Jurkat, Clone E6-1 (cell line): ENCODE data around the gene KLHDC2. TPM values are rescaled to one million over a fixed set of nuclear protein-coding genes. Genes with fewer than 3 reads are reported as not detected.
A peak's percentile ranks its signal among the peaks of the same experiment; 100 is the strongest.
"Not testable (repeated sequence)": the region's sequence is repeated elsewhere in the genome, so short reads cannot be mapped to it uniquely, and the experiment has no call there.

Source experiments
- DNase-seq: peaks from one replicate; pipeline ENCODE4 v3.0.0-alpha.2; 2011; ENCODE audit warnings: low read depth, low spot score
- H3K4me3 ChIP-seq: 2 replicates; pipeline ENCODE4 v1.5.1; 2011; ENCODE audit warnings: mild to moderate bottlenecking, low read length, control low read depth, moderate library complexity
- polyA plus RNA-seq: library from polyadenylated mRNA; unstranded; fragments of >200 nt; gene quantifications from one replicate; pipeline ENCODE4 v1.2.1, GENCODE V29; 2012; ENCODE audit warnings: missing spikeins; ENCODE audit not compliant: insufficient read length, insufficient read depth

KLHDC2 gene
- polyA plus RNA-seq, result 37.8 TPM

- H3K4me3 ChIP-seq, result peak within 1 kb of the TSS; percentile 94
- DNase-seq, result peak; percentile 76
Measured at GRCh38 chr14:49767571-49768300, at the start of gene KLHDC2. TSS of gene KLHDC2 (plus strand) at chr14:49768153. CDS start at chr14:49768469, 316 bp downstream.

- H3K4me3 ChIP-seq, result no peak overlapping the region
- DNase-seq, result no peak
Measured at GRCh38 chr14:49720744-49721143, 47.2 kb upstream of the KLHDC2 start.

GRCh38 chr14:49721733-49722435 lies 46.1 kb upstream of the KLHDC2 start:
- DNase-seq, H3K4me3 ChIP-seq: not testable (repeated sequence)

GRCh38 chr14:49727171-49727570 lies 40.8 kb upstream of the KLHDC2 start:
- no peak overlapping the region for H3K4me3 ChIP-seq
- no peak for DNase-seq

- no peak for DNase-seq
- no peak overlapping the region for H3K4me3 ChIP-seq
Measured at GRCh38 chr14:49732896-49733295, 35.1 kb upstream of the KLHDC2 start.

GRCh38 chr14:49733836-49734235 lies 34.1 kb upstream of the KLHDC2 start:
- no peak for DNase-seq
- H3K4me3 ChIP-seq, result no peak overlapping the region

- DNase-seq, H3K4me3 ChIP-seq: not testable (repeated sequence)
Measured at GRCh38 chr14:49735669-49736068, 32.3 kb upstream of the KLHDC2 start.

GRCh38 chr14:49745191-49745590 lies 22.8 kb upstream of the KLHDC2 start:
- H3K4me3 ChIP-seq, result no peak overlapping the region
- DNase-seq, result no peak

- H3K4me3 ChIP-seq, DNase-seq: not testable (repeated sequence)
Measured at GRCh38 chr14:49746476-49746875, 21.5 kb upstream of the KLHDC2 start.

- no peak for DNase-seq
Measured at GRCh38 chr14:49754570-49755097, 13.3 kb upstream of the KLHDC2 start.

GRCh38 chr14:49755378-49755777 lies 12.6 kb upstream of the KLHDC2 start:
- DNase-seq, result no peak
- H3K4me3 ChIP-seq, result no peak overlapping the region

More at GRCh38 chr14:49754570-49755097, 13.3 kb upstream of the KLHDC2 start:
- H3K4me3 ChIP-seq, result no peak overlapping the region

GRCh38 chr14:49761839-49762551 lies 6.0 kb upstream of the KLHDC2 start:
- H3K4me3 ChIP-seq, result no peak overlapping the region

GRCh38 chr14:49766839-49767238 lies 1.1 kb upstream of the KLHDC2 start:
- H3K4me3 ChIP-seq, result peak overlapping the region; percentile 94
- no peak for DNase-seq

More at GRCh38 chr14:49761839-49762551, 6.0 kb upstream of the KLHDC2 start:
- DNase-seq, result no peak

- no peak for DNase-seq
- peak overlapping the region; percentile 94 for H3K4me3 ChIP-seq
Measured at GRCh38 chr14:49767270-49767570, 733 bp upstream of the KLHDC2 start.

GRCh38 chr14:49768301-49769121 lies 558 bp downstream of the KLHDC2 start:
- DNase-seq, result peak; percentile 41
- peak overlapping the region; percentile 94 for H3K4me3 ChIP-seq

GRCh38 chr14:49769171-49769570 lies 1.2 kb downstream of the KLHDC2 start:
- peak overlapping the region; percentile 94 for H3K4me3 ChIP-seq
- no peak for DNase-seq

- no peak overlapping the region for H3K4me3 ChIP-seq
- no peak for DNase-seq
Measured at GRCh38 chr14:49769581-49770211, 1.7 kb downstream of the KLHDC2 start.

GRCh38 chr14:49770212-49770817 lies 2.4 kb downstream of the KLHDC2 start:
- no peak overlapping the region for H3K4me3 ChIP-seq
- DNase-seq, result no peak
